ENCODE results near the gene PLXDC1. TPM values are rescaled to one million over a fixed set of nuclear protein-coding genes. Genes with fewer than 3 reads are reported as not detected.

Gene PLXDC1
- total and polyA plus RNA-seq, 12 donors, result 7.3 to 21.3 (median 11.2) TPM

DNA sequence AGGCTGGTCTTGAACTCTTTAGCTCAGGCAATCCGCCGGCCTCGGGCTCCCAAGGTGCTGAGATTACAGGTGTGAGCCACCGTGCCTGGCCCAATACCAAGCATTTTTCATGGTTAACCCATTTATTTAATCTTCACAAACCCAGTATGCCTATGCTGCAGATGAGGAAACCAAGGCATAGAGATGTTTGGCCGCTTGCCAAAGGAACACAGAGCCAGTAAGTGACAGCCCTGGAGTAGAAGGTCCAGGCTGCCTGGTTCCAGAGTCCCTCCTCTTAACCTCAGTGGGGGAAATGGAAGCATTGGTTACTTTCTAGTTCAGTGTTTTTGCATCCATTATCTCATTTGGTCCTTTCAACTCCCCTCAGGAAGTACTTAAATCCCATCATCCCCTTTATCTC is 29.9 kb upstream of the PLXDC1 start:
- Histone ChIP-seq H3K27me3 (no peaks in the 10 kb centered on the region), H3K36me3 (peaks cover 0 to 95% (median 0%) of the 10 kb centered on the region in 9 donors), H3K4me1 (no peaks in the 10 kb centered on the region), H3K27ac (no peak overlapping the region), H3K9me3 (no peaks in the 10 kb centered on the region), H3K4me3 (no peak overlapping the region)
- 93 to 95% methylated on average over 5 of the region's 5 CpGs for WGBS, 2 donors
- TF ChIP-seq, protein P1, sequence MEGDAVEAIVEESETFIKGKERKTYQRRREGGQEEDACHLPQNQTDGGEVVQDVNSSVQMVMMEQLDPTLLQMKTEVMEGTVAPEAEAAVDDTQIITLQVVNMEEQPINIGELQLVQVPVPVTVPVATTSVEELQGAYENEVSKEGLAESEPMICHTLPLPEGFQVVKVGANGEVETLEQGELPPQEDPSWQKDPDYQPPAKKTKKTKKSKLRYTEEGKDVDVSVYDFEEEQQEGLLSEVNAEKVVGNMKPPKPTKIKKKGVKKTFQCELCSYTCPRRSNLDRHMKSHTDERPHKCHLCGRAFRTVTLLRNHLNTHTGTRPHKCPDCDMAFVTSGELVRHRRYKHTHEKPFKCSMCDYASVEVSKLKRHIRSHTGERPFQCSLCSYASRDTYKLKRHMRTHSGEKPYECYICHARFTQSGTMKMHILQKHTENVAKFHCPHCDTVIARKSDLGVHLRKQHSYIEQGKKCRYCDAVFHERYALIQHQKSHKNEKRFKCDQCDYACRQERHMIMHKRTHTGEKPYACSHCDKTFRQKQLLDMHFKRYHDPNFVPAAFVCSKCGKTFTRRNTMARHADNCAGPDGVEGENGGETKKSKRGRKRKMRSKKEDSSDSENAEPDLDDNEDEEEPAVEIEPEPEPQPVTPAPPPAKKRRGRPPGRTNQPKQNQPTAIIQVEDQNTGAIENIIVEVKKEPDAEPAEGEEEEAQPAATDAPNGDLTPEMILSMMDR (IDR thresholded peaks at IDR 0.05), result no peak
- no peak for ATAC-seq
- DNase-seq, result no peak
- intact Hi-C loops (cut with DNase I), result no loop called here

DNA sequence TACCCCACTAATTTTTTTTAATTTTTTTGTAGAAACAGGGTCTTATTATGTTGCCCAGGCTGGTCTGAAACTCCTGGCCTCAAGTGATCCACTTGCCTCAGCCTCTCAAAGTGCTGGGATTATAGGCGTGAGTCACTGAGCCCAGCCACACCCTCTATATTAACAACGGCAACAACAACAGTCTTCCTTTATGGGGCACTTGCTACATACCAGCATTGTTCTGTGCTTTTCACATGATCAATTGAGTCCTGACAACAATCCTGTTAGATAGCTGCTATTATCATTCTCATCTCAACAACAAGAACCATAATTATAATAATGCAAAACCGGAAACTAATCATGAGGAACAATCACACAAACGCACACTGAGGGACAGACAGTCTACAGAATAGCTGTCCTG is 27.1 kb upstream of the PLXDC1 start:
- TF ChIP-seq, protein P1 (IDR thresholded peaks at IDR 0.05), result no peak
- DNase-seq (no peak), ATAC-seq (no peak)
- Histone ChIP-seq H3K9me3 (no peaks in the 10 kb centered on the region), H3K27me3 (no peaks in the 10 kb centered on the region), H3K4me3 (no peak overlapping the region), H3K27ac (no peak overlapping the region), H3K4me1 (peaks cover 0 to 13% (median 6%) of the 10 kb centered on the region in 9 donors), H3K36me3 (peaks cover 0 to 77% (median 0%) of the 10 kb centered on the region in 9 donors)
- 82 to 89% methylated on average over 4 of the region's 4 CpGs for WGBS, 2 donors
- intact Hi-C loops (cut with DNase I), result no loop called here

DNA sequence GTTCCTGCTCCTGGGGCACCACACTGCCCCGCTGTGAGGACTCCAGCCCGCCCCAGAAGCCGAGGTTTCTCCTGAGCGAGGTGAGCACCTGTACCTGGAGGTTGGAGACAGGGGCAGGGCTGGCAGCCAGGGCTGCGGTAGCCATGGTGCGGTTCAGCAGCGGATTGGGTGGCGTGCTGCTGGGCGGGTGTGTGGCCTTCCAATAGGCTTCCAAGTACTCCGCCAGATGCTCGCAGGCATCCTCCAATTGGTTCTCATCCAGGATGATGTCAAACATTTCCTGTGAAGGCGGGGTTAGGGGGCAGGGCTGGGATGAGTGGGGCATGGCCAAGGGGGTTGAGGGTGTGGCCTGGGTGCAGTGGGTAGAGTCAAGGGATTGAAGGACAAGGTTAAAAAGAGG is 25.8 kb upstream of the PLXDC1 start:
- Histone ChIP-seq H3K27ac (no peak overlapping the region), H3K9me3 (no peaks in the 10 kb centered on the region), H3K4me1 (peaks cover 0 to 13% (median 6%) of the 10 kb centered on the region in 9 donors), H3K36me3 (peaks cover 0 to 65% (median 0%) of the 10 kb centered on the region in 9 donors), H3K27me3 (no peaks in the 10 kb centered on the region), H3K4me3 (no peak overlapping the region)
- ATAC-seq (no peak), DNase-seq (no peak)
- WGBS, 2 donors, result 90% methylated on average over 12 of the region's 12 CpGs
- intact Hi-C loops (cut with DNase I), result no loop called here
- TF ChIP-seq, protein P1 (IDR thresholded peaks at IDR 0.05), result no peak

DNA sequence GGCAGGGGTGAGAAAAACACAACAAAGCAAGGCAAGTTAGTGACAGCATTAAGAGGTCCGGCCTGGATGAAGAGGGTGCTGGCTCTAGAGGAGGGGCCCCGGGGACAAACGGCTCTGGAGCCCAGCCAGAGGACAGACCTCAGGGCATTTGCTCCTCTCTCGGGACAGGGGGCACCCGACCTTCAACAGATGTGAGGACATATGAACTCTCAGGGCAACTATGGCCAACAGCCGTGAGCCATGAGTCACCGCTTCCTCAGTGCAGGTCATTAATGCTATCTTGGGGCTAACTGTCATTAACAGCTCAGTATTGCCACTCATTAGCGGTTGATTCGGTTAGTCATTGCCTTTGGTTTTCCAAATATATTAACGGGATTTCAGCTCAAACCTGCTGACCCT is 24.3 kb upstream of the PLXDC1 start:
- no peak overlapping the region for H3K27ac ChIP-seq
- DNase-seq, result no peak
- H3K27me3 ChIP-seq, result no peaks in the 10 kb centered on the region
- intact Hi-C loops (cut with DNase I), result loop anchor here in 1 of 10 donors (1.0 kb wide), 1 partner anchor 192 kb away; no protein-coding TSS in a partner anchor
- H3K4me1 ChIP-seq, result peaks cover 0 to 13% (median 6%) of the 10 kb centered on the region in 9 donors
- TF ChIP-seq, protein P1 (IDR thresholded peaks at IDR 0.05), result no peak
- 69 to 70% methylated on average over 10 of the region's 10 CpGs for WGBS, 2 donors
- H3K36me3 ChIP-seq, result peaks cover 0 to 49% (median 0%) of the 10 kb centered on the region in 9 donors
- H3K9me3 ChIP-seq, result no peaks in the 10 kb centered on the region
- no peak overlapping the region for H3K4me3 ChIP-seq
- ATAC-seq, result no peak
